Stimulated activated CD4-positive, alpha-beta T cell treated with anti-CD3 and anti-CD28 coated beads, Interleukin-12 subunit alpha, Interleukin-12 subunit beta, amount 100 ng/mL, for 4 hours (primary cell): Measurements from ENCODE around the gene TFPI2.

Experiments used
- DNase-seq: peaks from one replicate; pipeline ENCODE4 v3.0.0-alpha.2; 2020

The TFPI2 gene

GRCh38 chr7:93843260-93843659, 47.3 kb downstream of the TFPI2 start:
- DNase-seq, result no peak

- DNase-seq, result no peak
Measured at GRCh38 chr7:93838966-93839365, 51.6 kb downstream of the TFPI2 start.

- no peak for DNase-seq
Measured at GRCh38 chr7:93837245-93837644, 53.3 kb downstream of the TFPI2 start.

GRCh38 chr7:93836116-93836515, 54.4 kb downstream of the TFPI2 start:
- no peak for DNase-seq

- DNase-seq, result no peak
Measured at GRCh38 chr7:93835702-93836101, 54.9 kb downstream of the TFPI2 start.
